Lung (tissue), 12 donors: ENCODE data around the gene DPH7. TPM values are rescaled to one million over a fixed set of nuclear protein-coding genes. Genes with fewer than 3 reads are reported as not detected.

Source experiments
- ATAC-seq: fragments of 200-7000 bp; cut with Tn5 transposase; one replicate; pipeline ENCODE4 v1.9.1; 2020; ENCODE audit warnings: moderate number of reproducible peaks; ENCODE audit not compliant: insufficient read depth, low FRiP score
- DNase-seq, 3 donors: peaks; one replicate each; pipeline ENCODE4 v3.0.0-alpha.2; 2013 to 2017
- H3K27ac ChIP-seq, 2 donors: one replicate each; pipeline ENCODE4 v1.5.1; 2013; ENCODE audit warnings: mild to moderate bottlenecking in 2 of 2, moderate library complexity in 2 of 2, control low read depth in 1 of 2, inconsistent platforms in 1 of 2, low read depth in 1 of 2, low read length in 1 of 2
- H3K27me3 ChIP-seq, 3 donors: one replicate each; pipeline ENCODE4 v1.5.1; 2013; ENCODE audit warnings: low read length in 2 of 3; ENCODE audit not compliant: control insufficient read depth in 3 of 3, insufficient read depth in 3 of 3
- H3K36me3 ChIP-seq, 4 donors: one replicate each; pipeline ENCODE4 v1.5.1; 2013; ENCODE audit warnings: low read length in 4 of 4, mild to moderate bottlenecking in 1 of 4, moderate library complexity in 1 of 4; ENCODE audit not compliant: control insufficient read depth in 4 of 4, insufficient read depth in 4 of 4
- H3K4me1 ChIP-seq, 5 donors: one replicate each; pipeline ENCODE4 v1.5.1; 2013; ENCODE audit warnings: low read length in 5 of 5, mild to moderate bottlenecking in 2 of 5, moderate library complexity in 1 of 5; ENCODE audit not compliant: control insufficient read depth in 5 of 5, insufficient read depth in 5 of 5
- H3K4me3 ChIP-seq: one replicate; pipeline ENCODE4 v1.5.1; 2013; ENCODE audit warnings: mild to moderate bottlenecking, control low read depth, moderate library complexity
- H3K9ac ChIP-seq, 2 donors: one replicate each; pipeline ENCODE4 v1.5.1; 2013; ENCODE audit warnings: low read length in 2 of 2, control low read depth in 1 of 2; ENCODE audit not compliant: insufficient read depth in 1 of 2
- H3K9me3 ChIP-seq, 4 donors: one replicate each; pipeline ENCODE4 v1.5.1; 2013; ENCODE audit warnings: low read length in 3 of 4, mild to moderate bottlenecking in 1 of 4, moderate library complexity in 1 of 4; ENCODE audit not compliant: control insufficient read depth in 4 of 4, insufficient read depth in 3 of 4
- WGBS, 2 donors: extraction: QIAGEN DNeasy Blood & Tissue Kit; methylation state at CpG; one replicate each; pipeline ENCODE4 v1.1.7; 2013; 5-methylcytosine and 5-hydroxymethylcytosine counted together
- polyA plus RNA-seq, 2 donors: library from polyadenylated mRNA; stranded (reverse); fragments of 200-250 nt; gene quantifications; one replicate each; pipeline ENCODE4 v1.2.1, GENCODE V29; 2013
- total RNA-seq, 2 donors: library from RNA; depleted of rRNA in 1 of 2; stranded (reverse); fragments of >200 nt in 1 of 2; gene quantifications; one replicate each; pipeline ENCODE4 v1.2.1, GENCODE V29; 2014 to 2021
- TF ChIP-seq, protein P1 (sequence below): IDR thresholded peaks from 2 replicates; pipeline ENCODE4 v1.5.1; 2012; ENCODE audit warnings: mild to moderate bottlenecking; ENCODE audit errors: control extremely low read depth, extremely low read depth
- donor health status: control.
- donor health status: control.
- donor health status: Bipolar disorder and iron deficiency.
- donor health status: healthy.
- donor health status: DM: yes; HTN: yes; CAD: no.

Gene DPH7
- total and polyA plus RNA-seq, 4 donors = 23.6 to 36.5 (median 30.3) TPM

GRCh38 chr9:137607141-137607857 lies 28.6 kb upstream of the DPH7 start:
- Histone ChIP-seq H3K27me3 (peaks cover 0 to 4% (median 0%) of the 10 kb centered on the region in 3 donors), H3K9ac (no peak overlapping the region), H3K9me3 (no peaks in the 10 kb centered on the region), H3K4me1 (peaks cover 6 to 31% (median 16%) of the 10 kb centered on the region in 5 donors), H3K36me3 (no peaks in the 10 kb centered on the region), H3K4me3 (no peak overlapping the region), H3K27ac (peak overlapping the region; percentile 21 to 95)
- TF ChIP-seq, protein P1, sequence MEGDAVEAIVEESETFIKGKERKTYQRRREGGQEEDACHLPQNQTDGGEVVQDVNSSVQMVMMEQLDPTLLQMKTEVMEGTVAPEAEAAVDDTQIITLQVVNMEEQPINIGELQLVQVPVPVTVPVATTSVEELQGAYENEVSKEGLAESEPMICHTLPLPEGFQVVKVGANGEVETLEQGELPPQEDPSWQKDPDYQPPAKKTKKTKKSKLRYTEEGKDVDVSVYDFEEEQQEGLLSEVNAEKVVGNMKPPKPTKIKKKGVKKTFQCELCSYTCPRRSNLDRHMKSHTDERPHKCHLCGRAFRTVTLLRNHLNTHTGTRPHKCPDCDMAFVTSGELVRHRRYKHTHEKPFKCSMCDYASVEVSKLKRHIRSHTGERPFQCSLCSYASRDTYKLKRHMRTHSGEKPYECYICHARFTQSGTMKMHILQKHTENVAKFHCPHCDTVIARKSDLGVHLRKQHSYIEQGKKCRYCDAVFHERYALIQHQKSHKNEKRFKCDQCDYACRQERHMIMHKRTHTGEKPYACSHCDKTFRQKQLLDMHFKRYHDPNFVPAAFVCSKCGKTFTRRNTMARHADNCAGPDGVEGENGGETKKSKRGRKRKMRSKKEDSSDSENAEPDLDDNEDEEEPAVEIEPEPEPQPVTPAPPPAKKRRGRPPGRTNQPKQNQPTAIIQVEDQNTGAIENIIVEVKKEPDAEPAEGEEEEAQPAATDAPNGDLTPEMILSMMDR = no peak
- ATAC-seq (no peak), DNase-seq (no peak)
- WGBS, 2 donors = 33 to 40% methylated on average over 17 of the region's 17 CpGs

DNA sequence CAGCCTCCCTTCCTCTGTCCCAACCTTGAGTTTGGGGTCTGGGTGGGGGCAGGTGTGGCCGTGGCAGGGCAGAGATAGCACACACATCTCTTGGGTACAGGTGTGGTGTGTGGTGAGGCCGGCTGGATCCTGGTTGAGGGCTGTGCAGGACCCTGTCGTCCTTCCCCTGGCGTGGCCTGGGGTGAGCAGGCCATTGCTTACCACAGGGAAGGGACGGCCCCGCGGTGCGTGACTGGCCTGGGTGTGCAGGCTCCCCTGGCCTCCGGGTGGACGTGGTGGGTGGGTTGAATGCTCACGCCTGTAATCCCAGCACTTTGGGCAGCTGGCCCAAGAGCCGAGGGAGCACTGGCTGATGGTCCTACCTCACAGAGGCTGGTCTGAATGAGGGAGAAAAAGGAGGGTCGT lies 28.0 kb upstream of the DPH7 start:
- peaks cover 4 to 26% (median 15%) of the 10 kb centered on the region in 5 donors for H3K4me1 ChIP-seq
- peaks cover 0 to 4% (median 0%) of the 10 kb centered on the region in 3 donors for H3K27me3 ChIP-seq
- 23 to 25% methylated on average over 12 to 13 of the region's 13 CpGs for WGBS, 2 donors
- TF ChIP-seq, protein P1 = no peak
- DNase-seq (no peak), ATAC-seq (no peak)
- H3K36me3 ChIP-seq = no peaks in the 10 kb centered on the region
- H3K9ac ChIP-seq = no peak overlapping the region
- peak overlapping the region; percentile 87 for H3K4me3 ChIP-seq
- peak overlapping the region in 1 of 2 donors; percentile 95 for H3K27ac ChIP-seq
- no peaks in the 10 kb centered on the region for H3K9me3 ChIP-seq

DNA sequence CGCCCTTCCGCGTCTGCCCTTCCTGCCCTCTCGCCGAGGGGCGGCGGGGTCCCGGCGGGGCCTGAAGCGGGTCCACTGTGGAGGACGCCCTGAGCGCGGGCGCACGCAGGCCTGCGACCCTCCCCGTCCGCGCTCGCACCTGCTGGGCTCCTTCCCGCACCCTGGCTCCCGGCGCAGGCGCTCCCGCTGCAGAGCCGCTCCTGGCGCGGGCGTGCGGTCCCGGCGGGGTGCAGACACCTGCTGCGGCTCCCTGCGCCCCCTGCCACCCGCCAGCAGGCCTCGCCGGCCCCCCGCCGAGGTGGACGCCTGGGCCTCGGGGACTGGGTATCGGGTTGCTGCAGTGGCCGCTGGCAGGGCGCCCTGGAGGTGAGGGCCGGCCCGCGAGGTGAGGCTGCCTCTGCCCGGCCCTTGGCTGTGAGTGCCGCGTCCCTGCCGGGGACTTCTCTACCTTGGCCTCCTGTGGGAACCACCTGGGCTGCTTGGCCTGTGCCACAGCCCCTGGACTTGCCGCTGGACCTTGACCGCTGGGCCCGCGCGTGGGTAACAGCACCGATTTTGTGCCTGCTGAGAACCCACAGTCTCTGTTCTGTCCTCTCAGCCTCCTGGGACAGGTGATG lies 27.4 kb upstream of the DPH7 start:
- peak overlapping the region; percentile 87 for H3K4me3 ChIP-seq
- H3K9ac ChIP-seq = no peak overlapping the region
- H3K27me3 ChIP-seq = peaks cover 0 to 4% (median 0%) of the 10 kb centered on the region in 3 donors
- no peak for ATAC-seq
- H3K27ac ChIP-seq = peak overlapping the region; percentile 86 to 95
- 4 to 5% methylated on average over 38 to 57 of the region's 57 CpGs for WGBS, 2 donors
- no peak for DNase-seq
- peaks cover 4 to 21% (median 11%) of the 10 kb centered on the region in 5 donors for H3K4me1 ChIP-seq
- H3K9me3 ChIP-seq = no peaks in the 10 kb centered on the region
- TF ChIP-seq, protein P1 = no peak
- no peaks in the 10 kb centered on the region for H3K36me3 ChIP-seq
